ENCODE results near the gene ABCB10. TPM values are rescaled to one million over a fixed set of nuclear protein-coding genes. Genes with fewer than 3 reads are reported as not detected.
"Not testable (repeated sequence)": the region's sequence is repeated elsewhere in the genome, so short reads cannot be mapped to it uniquely, and the experiment has no call there.

Gene ABCB10
- polyA plus RNA-seq, 4 donors = 17.3 to 23.3 (median 20.1) TPM

GRCh38 chr1:229480495-229480894 is 78.0 kb downstream of the ABCB10 start:
- no peak for DNase-seq (ENCODE audit: low read depth in 4 of 4, low spot score in 2 of 4)

GRCh38 chr1:229479660-229480399 is 78.7 kb downstream of the ABCB10 start:
- no peak for DNase-seq (ENCODE audit: low read depth in 4 of 4, low spot score in 2 of 4)

GRCh38 chr1:229478852-229479251 is 79.7 kb downstream of the ABCB10 start:
- no peak for DNase-seq (ENCODE audit: low read depth in 4 of 4, low spot score in 2 of 4)

- DNase-seq (ENCODE audit: low read depth in 4 of 4, low spot score in 2 of 4) = not testable (repeated sequence)
Observed at GRCh38 chr1:229475859-229476258, 82.6 kb downstream of the ABCB10 start.

- no peak for DNase-seq (ENCODE audit: low read depth in 4 of 4, low spot score in 2 of 4)
Observed at GRCh38 chr1:229474509-229474908, 84.0 kb downstream of the ABCB10 start.

GRCh38 chr1:229471175-229471574 is 87.3 kb downstream of the ABCB10 start:
- DNase-seq (ENCODE audit: low read depth in 4 of 4, low spot score in 2 of 4) = no peak

GRCh38 chr1:229470406-229471043 is 88.0 kb downstream of the ABCB10 start:
- no peak for DNase-seq (ENCODE audit: low read depth in 4 of 4, low spot score in 2 of 4)

- DNase-seq (ENCODE audit: low read depth in 4 of 4, low spot score in 2 of 4) = no peak
Observed at GRCh38 chr1:229466887-229467286, 91.6 kb downstream of the ABCB10 start.

Other genes starting within 250 kb of the ABCB10 start
- 10 to 100 TPM in 1 of 4 donors, 1 to 10 TPM in 3; 8.3 to 10.9 (median 9.1) TPM for gene CCSAP, start 215.7 kb downstream of the ABCB10 start, polyA plus RNA-seq (ENCODE audit: insufficient read length in 4 of 4)
- gene ACTA1, start 124.6 kb downstream of the ABCB10 start, polyA plus RNA-seq (ENCODE audit: insufficient read length in 4 of 4) = 1 to 10 TPM in 2 of 4 donors, under 1 TPM in 2; 0.56 to 3.0 (median 1.3) TPM
- 10 to 100 TPM; 40.5 to 49.6 (median 44.3) TPM for gene NUP133, start 50.4 kb downstream of the ABCB10 start, polyA plus RNA-seq (ENCODE audit: insufficient read length in 4 of 4)
- gene TAF5L, start 67.4 kb upstream of the ABCB10 start, polyA plus RNA-seq (ENCODE audit: insufficient read length in 4 of 4) = 10 to 100 TPM; 17.3 to 22.1 (median 18.8) TPM
- 1 to 10 TPM; 7.2 to 8.2 (median 7.8) TPM for gene URB2, start 67.5 kb upstream of the ABCB10 start, polyA plus RNA-seq (ENCODE audit: insufficient read length in 4 of 4)